AML-193 (cell line): ENCODE results near the gene PDE4D.

Source experiments
- DNase-seq, 2 experiments: peaks; one replicate each; lab custom pipeline; 2025; lab: John Stamatoyannopoulos, UW

The PDE4D gene

DNA sequence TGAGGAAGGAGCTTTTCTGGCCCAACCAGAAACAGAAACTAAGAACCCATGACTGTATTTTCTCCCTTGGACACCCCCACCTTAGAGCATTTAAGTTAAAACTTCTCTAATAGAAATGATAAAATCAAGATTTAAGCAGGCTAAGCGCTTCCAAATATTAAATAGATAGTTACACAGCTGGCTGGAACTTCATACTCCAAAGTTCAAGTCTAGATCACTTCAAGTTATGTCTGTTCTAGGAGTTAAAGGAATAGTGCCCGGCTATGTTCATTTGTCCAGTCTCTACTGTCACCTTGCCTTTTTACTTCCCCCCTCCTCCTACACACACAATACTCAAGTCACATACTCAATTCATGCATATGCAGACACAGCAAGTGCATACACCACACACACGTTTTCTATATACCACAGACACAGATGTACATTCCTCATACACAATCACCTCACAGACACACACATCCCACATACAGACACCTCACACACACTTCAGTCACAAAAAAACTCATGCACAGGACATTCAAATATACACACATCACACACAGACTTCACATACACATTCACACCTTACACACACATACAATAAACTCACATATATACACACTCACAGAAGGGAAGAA lies 237.7 kb downstream of the PDE4D start:
- no peak for DNase-seq

DNA sequence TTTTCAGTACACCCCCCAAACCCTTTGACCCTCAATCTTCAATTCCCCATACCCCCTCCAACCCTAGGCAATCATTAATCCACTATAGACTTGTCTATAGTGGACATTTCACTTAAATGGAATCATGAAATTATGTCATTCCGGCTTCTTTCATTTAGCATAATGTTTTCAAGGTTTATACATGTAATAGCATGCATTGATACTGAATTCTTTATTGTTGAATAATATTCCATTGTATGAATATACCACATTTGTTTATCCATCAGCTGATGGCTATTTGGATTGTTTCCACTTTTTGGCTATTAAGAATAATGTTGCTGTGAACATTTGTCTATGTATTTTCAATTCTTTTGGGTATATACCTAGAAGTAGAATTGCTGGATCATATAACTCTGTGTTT lies 238.8 kb downstream of the PDE4D start:
- no peak for DNase-seq

- DNase-seq: no peak
These were observed 241.1 kb downstream of the PDE4D start for GRCh38 chr5:59652449-59652848.

DNA sequence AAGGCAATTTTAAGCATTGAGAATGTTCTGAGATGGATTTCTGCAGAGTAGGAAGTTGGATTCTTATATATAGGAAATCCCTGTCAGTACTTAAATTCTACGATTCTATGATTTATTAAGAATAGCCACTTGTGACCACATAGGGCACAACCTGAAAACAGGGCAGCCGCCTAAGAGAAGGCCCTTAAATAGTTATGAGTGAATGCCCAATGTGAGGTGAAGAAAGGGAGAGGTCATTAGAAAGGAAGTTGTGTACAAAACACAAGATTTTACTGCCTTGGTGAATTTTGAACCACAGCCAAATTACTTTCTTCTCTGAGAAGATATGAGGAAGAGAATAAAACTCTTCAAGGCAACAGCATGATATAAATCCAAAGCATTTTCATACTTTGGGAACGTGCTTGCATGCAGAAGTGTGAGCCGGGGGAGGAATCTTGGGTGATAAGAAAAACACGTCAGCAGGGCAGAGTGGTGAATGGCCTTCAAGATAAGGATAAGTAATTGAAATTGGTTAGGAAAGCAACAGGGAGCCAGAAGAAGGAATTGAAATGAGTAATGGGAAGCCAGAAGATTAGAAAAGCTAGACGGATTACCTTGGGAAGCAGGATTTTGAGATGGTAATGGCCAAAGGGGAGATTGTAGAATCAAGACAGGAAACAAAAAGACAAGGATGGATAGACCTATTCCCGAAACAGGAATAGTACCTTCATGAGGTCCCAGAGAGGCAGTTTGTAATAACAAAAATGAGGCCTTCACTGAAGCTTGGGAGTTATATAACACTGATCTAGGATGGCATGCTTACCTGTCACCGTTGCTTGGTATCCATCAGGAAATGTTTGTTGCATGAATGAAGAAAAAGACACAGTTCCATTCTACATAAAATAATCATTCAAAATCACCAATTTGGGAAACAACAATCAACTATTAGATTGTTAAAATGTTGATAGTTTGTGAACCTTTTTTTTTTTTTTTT lies 244.3 kb downstream of the PDE4D start:
- no peak for DNase-seq

DNA sequence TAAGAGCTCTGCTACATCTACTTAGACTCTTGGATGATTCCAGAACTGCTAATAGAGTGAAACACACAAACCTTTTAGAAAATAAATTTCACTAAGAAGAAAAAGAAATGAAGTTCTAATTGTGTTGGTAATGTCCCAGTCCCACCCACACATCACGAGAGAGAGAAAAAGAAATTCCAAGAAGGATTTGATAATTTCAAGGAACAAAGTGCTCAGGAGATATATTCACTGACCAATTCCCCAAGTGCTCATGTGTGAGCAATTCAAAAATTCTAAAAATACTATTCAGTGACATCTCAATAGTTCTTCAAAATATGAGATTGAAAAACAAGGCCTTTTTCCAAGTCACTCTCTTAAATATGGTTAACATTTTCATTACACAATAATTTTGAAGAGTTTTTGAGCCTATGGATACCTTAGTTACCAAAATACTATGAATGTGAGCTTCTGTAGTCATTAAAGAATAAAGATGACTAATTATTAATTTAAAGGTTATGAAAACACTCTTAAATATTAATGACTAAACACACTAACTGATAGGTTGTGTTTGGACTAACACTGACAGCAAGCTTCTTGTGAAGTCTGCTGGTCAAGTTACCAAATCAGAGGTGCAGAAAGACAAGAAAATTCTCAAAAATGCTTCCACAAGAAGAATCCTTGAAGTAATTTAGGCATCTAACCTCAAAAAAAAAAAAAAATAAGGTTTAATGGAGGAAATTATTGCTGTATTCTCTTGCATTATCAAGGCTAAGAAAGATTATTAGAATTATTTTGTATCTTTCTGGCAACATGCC lies 245.3 kb downstream of the PDE4D start:
- no peak for DNase-seq

- DNase-seq: no peak
These were observed 248.1 kb downstream of the PDE4D start for GRCh38 chr5:59645380-59645779.

- no peak for DNase-seq
These were observed 253.1 kb downstream of the PDE4D start for GRCh38 chr5:59640411-59640810.

DNA sequence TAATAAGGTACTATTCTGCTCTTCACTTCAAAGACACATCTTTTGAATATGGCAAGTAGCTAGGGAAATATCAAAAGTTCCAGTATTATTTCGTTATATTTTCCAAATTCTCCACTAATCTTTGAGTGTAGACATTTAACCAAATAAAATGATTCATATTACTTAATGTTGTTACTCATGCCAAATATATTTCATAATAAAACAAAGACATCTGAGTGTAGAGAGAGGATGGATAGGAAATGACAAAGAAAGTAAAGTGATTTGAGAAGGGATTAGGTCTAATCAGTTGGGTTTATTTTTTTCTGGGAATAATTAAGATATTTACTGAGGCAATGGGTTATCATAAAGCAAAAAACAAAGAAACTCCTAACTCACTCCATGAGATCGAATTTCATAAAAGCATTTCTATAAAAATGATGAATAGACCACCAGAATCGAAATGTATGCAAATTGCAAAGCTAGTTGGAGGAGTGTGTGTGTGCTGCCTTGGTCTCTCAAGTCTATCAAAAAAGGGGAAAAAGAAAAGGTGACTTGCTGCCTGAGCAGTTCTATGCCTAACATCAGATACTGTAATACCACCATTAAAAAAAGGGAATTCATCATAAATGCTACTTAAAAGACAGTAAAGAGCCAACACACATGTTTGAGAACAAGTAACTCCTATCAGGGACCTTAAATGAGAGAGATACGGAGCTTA lies 255.5 kb downstream of the PDE4D start:
- DNase-seq: no peak

- DNase-seq: no peak
These were observed 264.0 kb downstream of the PDE4D start for GRCh38 chr5:59629561-59629960.

DNA sequence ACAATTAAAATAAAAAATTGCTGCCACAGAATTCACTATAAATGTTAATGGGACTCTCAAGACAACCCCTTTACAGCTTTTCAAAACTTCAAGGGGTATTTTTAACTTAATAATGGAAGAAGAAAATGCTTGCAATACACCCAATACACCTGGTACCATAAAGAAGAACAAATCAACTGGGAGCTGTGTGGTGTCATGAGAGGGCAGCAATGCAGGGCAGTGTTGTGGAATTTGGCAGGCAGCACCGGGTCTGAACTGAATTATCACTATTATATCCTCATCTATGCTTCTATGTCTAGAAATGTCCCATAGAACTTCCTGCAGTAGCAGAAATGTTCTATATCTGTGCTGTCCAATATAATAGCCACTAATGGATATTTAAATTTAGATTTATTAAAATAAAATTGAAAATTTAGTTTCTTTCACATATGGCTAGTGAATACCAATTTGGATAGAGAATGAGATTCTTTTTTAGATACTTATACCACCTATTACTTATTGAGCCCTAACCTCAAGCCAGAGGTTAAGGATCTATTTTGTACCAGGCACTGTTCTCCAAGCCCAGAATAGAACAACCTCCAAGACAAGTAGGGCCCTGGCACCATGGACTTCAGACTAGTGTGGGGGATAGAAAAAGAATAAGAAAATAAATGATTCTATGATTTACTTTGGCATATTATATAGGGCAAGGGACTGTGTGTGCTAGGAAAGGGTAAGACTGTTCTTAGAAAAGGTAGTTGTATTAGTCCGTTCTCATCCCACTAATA lies 265.3 kb downstream of the PDE4D start:
- no peak for DNase-seq

DNA sequence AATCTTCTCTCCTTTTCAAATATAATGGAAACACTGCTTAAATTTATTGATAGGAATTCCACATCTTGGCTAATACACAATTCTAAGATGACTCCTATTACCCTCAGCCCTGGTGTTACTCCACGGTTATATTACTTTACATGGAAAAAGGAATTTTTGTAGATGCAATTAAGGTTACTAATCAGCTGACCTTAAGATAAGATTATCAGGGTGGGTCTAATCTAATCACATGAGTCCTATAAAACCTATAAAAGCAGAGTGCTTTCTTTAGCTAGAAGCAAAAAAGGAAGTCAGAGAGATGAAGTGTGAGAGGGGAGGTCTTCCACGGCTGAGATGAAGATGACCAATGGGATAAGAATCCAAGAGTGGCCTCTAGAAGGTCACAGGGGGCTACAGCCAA lies 268.6 kb downstream of the PDE4D start:
- no peak for DNase-seq

DNA sequence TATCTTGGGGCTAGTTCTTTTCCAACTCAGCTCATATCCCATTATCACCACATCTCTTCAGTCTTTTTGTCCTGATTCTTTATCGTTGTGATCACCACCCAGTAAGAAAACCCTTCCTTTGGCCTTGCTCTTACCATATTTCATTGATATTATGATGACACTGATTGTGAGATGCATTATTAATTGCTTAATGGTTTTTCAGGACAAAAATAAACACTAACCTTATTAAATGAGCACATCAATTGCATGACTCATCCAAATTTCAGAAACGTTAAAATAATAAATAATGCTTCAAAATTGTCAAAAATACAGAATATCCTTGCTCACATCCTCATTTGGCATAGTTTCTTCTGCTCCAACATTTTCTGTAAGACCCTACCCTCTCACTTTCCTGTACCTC lies 270.7 kb downstream of the PDE4D start:
- DNase-seq: no peak

- no peak for DNase-seq
These were observed 272.0 kb downstream of the PDE4D start for GRCh38 chr5:59621477-59621876.

DNA sequence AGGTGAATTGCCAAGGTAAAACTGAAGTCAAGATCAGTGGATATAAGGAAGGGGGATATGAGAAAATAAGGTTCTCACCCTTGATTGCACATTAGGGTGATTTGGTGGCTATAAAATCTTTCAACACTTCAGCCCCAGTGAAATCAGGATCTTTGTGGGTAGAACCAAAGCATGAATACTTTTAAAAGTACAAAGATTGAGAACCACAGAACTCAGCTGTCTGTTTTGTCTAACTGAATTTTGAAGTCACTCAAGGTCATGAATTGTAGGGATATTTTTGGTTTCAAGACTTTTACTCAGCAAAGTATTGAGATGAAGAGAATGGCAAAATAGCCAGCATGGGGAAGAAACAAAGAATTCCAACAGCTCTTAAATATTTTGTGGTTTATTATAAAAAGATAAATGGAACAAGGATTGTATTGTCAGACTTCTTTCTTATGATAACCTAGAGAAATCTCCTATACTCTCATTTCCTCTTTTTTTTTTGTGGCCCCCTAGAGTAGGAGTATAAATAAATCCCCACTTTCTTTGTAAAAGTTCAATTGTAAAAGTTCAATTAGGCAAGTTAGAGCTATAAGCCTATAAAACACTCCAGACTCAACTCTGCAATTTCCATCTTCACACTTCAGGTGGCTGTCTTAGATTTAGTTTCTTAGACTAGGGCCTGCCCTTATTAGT lies 272.9 kb downstream of the PDE4D start:
- DNase-seq: no peak

- DNase-seq: no peak
These were observed 274.9 kb downstream of the PDE4D start for GRCh38 chr5:59618644-59619043.

- no peak for DNase-seq
These were observed 276.2 kb downstream of the PDE4D start for GRCh38 chr5:59617186-59617771.

DNA sequence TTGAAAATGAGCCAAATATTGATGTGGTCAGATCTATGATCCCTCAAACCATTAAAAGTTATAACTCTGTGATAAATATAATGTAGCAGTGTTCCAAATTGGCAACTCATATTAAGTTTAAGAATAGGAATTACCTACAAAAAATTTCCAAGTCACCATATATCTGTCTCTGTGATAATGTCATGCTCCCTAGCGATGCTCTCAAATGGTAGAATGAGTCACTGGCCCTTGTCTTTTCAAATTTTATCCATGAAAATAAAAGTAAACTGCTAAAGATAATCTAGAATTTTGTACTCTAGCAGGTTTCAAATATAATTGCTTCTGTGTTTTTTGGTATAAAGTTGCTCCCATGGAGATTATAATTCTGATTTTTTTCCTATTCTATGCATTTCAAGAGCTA lies 277.1 kb downstream of the PDE4D start:
- DNase-seq: no peak

DNA sequence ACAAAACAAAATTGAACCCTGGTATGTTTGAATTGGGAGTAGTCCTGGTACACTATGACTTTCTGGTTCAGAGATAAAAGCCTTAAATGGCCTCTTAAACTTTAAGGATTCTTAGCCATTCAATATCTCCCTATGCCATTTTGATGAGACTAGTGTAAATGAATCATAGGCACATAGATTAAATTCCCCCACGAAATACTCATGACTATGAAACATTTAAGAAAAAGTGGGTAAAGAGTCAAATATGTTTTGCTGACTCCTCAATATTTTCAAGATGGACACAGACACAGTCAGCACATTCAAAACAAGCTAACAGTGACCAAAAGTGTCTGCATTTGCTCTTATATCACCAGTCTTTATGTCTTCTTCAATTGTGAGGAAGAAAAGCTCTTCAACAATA lies 278.3 kb downstream of the PDE4D start:
- no peak for DNase-seq

DNA sequence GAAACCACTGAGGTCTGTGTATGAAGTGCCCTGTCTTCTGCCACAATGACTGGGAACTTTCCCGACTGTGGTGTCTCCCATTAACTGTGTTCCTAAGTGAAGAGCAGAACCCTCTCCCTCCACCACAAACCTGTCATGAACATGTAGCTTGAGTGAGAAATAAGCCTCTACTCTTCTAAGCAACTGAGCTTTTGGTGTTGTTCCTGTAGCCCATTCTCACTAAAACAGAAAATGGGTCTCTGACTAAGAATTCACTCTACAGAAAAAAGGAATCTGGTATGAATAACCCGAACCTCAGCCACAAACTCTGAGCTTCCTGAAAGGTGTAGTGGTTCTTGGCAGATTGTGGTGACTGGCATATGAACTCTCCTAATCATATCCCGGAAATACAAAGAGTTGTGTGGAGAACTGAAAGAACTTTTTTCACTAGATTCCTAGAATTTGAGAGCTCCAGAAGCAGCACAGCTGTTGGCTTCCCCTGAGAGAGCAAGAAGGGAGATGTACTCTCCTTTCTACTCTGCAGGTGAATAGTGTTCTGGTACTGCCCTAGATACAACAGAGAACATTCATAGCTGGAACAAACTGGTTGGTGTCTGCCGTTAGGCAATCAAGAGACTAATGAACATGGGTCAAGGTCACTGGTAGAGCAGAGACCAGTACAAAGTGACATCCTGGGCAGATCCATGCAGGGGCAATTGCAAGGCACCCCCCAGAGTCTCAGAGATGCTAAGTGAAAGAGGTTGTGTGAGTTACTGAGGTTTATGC lies 283.8 kb downstream of the PDE4D start:
- DNase-seq: no peak

GRCh38 chr5:59608745-59609144 lies 284.8 kb downstream of the PDE4D start:
- DNase-seq: no peak
